SIG-M5 treated with dmso at 0.1 percent for 504 hours (cell line): ENCODE measurements around the gene TJP1.
"Not testable (repeated sequence)": the region's sequence is repeated elsewhere in the genome, so short reads cannot be mapped to it uniquely, and the experiment has no call there.

Source experiments
- DNase-seq: peaks from one replicate; lab custom pipeline; 2025; ENCODE audit not compliant: unreplicated experiment; lab: John Stamatoyannopoulos, UW

Gene TJP1

DNA sequence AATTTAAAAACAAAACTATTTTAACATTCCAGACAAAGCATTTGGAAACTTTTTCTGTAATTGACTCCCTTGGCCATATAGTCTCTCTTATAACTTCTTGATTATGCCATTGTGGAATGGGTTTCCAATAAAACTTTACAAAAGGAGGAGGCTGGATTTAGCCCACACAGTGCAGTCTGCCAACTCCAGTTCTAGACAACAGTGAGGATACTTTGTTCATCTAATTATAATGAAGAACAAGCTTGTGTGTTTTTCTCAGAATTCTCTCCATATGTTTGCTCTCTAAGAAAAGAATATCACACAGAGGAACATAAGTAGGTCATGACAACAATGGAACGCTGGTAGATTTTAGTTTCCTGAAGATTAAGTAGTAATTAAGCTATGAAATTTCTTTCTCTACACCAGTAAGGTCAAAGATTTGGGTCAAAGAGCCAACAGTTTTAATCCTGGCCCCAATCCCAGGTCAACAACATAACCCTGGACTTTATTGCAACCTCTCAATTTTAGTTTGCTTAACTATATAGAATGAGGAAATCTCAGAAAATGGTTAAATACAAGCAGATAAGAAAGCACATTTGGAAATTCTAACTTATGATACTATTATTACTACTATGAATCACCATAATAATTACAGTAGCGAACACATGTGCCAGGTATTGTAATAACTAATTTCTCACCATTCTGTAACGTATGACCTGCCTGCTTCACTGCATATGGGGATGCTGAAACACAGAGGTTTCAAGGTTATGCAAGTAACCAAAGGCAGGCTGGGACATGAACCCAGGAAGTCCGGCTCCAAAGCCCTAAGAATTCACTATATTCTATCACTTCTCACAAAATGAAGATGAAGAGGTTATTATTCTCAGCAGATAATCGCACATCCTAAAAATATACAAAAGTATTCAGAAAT lies 65.7 kb downstream of the TJP1 start:
- DNase-seq = no peak

GRCh38 chr15:29754009-29754408 lies 68.3 kb downstream of the TJP1 start:
- DNase-seq = not testable (repeated sequence)

DNA sequence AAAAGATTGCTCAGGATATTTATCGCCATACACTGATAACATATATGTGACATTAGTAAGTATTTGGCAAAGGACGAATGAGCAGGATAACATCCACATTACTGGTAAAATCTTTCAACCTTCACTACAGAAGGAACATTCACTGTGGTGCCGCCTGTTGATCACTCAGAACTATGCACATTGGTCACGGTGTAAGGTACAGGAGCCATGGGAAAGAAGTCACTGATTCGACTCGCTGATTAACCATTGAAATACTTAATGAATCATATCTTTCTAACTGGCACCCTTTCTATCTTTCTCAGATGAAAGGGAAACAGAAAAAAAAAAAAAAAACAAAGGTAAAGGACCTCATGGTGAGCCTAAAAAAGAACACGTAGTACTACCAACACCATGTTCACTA lies 68.8 kb downstream of the TJP1 start:
- no peak for DNase-seq

GRCh38 chr15:29750754-29751153 lies 71.5 kb downstream of the TJP1 start:
- no peak for DNase-seq

DNA sequence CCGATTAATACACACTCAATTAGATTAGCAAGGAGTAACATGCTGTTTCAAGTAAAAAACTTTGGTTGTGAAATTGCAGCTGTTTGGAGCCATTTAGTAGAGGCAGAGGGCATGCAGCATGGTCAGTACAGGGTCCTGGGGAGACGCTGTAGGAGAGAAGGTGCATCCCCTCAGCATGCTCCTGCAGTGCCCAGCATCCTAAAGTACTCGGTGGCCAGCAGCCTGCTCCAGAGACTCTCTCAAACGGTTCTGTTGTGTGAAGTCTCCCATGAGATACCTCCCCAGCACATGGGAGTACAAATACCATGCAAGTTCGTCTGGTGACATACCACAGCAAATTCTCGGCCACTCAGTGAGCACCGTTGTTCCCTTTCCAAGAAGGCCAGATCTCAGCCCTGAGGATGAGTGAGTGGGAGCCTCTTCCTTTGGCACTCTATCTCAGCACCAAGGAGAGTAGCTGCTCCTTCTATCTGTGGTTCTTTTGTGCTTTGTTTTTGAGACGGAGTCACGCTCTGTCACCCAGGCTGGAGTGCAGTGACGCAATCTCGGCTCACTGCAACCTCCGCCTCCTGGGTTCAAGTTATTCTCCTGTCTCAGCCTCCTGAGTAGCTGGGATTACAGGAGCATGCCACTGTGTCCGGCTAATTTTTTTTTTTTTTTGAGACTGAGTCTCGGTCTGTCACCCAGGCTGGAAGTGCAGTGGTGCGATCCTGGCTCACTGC lies 72.7 kb downstream of the TJP1 start:
- no peak for DNase-seq

DNA sequence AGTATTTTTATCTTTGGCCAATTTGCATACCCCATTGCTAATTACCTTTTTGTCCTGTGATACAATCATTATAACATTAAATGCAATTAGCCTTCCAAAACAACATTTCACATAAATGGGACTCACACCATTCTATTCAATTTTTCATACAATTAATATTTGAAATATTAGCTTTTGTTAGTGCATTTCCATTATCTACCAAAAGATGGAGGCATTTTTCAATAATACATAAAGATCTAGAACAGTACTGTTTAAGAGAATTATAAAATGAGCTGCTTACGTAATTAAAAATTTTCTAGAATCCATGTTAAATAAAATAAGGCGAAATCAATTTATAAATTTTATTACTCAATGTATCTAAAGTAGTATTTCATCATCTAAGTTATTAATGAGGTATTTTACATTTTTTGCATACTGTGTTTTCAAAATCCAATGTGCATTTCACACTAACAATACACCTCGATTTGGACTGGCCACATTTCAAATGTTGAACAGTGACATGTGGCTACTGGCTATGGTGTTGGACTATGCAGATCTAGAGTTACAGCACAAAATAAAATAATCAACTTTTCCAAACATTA lies 74.3 kb downstream of the TJP1 start:
- no peak for DNase-seq

DNA sequence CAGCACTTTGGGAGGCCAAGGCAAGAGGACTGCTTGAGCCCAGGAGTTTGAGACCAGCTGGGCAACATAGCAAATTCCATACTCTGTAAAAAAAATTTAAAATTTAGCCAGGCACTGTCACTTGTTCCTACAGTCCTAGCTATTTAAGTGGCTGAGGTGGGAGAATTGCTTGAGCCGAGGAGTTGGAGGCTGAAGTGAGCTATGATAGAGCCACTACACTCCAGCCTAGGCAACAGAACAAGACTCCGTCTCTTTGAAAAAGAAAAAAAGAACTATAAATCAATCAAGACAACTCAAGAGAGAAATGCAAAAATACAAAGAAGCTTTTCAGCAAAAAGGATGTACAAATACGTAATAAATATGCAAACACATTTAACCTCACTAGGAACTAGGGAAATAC lies 78.8 kb downstream of the TJP1 start:
- DNase-seq = no peak

DNA sequence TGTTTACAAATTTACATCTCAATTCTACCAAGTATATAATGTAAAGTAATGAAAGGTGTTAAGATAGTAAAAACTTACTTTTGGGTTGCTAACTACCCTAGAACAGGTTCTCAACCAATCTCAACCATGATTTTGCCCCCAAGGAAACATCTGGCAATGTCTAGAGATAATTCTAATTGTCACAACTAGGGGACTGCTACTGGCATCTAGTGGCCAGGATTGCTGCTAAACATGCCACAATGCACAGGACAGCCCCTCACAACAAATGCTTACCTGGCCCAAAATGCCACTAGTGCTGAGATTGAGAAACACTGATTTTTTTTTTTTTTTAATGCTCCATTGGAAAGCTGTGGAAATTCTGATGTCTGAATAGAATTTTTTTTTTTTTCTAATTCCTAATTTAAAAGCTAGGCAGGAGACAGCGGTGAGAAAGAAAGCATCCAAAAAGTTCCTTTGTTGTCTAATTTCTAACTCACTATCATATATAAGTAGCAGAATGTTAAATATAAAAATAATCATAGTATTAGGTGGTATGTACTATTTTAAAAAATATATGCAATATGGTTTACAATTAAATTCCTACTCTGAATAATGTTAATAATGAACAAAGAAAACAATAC lies 81.5 kb downstream of the TJP1 start:
- DNase-seq = no peak

GRCh38 chr15:29736744-29737020 lies 85.6 kb downstream of the TJP1 start:
- no peak for DNase-seq

DNA sequence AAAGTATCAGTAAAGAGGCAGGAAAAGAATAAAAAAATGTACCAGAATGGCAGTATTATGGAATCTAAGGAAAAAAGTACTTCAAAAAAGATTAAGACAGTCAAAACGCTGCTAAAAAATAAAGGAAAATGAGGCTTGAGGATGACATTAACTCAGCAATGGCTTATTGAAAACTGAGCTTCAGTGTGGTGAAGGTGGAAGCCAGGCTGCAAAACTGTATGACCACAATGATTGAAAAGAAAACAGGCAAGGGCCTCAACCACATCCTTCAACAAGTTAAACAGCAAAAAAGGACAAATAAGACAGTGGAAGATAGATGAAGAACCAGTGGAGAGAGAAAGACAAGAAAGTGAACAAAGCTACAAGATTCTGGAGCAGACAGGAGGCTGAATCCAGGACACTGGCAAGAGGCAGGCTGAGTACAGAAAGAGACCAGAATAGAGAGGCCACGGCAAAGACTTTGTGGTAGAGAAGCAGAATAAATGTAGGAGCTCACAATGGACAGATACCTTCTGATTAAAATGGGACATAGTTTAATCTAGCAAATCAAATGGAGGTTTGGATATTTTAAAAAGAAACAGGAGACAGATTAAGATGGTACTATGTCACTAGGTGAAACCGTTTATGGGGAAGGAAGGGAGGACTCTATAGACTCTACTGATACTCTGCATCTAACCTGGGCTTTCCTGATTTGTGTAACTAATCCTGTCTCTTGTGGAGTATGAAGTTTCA lies 86.1 kb downstream of the TJP1 start:
- no peak for DNase-seq

GRCh38 chr15:29734917-29735572 lies 87.2 kb downstream of the TJP1 start:
- no peak for DNase-seq

- DNase-seq = no peak
These were observed 90.4 kb downstream of the TJP1 start for GRCh38 chr15:29731865-29732264.

DNA sequence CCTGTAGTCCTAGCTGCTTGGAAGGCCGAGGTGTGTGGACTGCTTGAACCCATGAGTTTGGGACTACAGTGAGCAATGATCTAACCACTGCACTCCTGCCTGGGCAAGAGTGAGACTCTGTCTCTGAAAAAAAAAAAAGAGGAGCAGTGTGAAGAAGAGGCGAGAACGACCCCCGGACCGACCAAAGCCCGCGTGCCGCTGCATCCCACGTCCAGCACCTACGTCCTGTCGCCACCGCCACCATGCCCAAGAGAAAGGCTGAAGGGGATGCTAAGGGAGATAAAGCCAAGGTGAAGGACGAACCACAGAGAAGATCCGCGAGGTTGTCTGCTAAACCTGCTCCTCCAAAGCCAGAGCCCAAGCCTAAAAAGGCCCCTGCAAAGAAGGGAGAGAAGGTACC lies 91.8 kb downstream of the TJP1 start:
- DNase-seq = not testable (repeated sequence)

DNA sequence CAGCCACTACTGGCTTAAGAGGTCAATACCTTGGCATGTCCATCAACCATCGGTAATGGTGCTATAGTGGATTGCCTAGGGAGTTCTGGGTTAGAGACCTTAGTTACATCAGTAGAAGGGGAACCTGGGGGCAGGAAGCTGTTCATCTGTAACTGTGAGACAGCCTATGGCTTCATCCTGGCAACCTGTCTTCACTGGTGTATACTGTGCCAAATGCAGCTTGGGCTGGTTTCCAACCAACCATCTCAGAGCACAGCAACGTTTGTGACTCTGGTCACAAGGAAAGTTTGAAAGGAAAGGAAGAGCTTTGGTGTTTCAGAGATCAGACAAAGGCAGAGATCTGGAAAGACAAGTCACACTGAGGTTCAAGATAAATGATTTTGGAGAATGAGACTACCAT lies 93.8 kb downstream of the TJP1 start:
- no peak for DNase-seq

GRCh38 chr15:29727871-29728270 lies 94.4 kb downstream of the TJP1 start:
- DNase-seq = no peak

DNA sequence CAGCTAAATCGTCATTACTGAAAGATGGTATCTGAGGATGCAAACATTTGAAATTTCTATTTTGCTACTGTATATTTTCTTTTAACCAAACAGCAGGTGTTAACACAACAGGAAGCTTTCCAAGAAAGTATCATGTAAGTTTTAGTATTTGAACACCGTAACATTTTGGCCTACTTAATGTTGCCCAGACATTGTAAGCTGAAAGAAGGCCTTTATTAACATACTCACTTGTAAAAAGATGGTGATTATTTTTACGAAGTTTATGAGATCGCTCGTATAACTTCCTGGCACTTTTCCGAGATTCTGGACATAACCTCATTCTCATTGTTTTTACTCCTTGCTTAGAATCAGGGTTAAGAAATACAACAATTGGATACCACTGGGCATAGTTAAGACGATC lies 95.7 kb downstream of the TJP1 start:
- no peak for DNase-seq

GRCh38 chr15:29724026-29724425 lies 98.2 kb downstream of the TJP1 start:
- DNase-seq = no peak

GRCh38 chr15:29713784-29714183 lies 108.5 kb downstream of the TJP1 start:
- no peak for DNase-seq

DNA sequence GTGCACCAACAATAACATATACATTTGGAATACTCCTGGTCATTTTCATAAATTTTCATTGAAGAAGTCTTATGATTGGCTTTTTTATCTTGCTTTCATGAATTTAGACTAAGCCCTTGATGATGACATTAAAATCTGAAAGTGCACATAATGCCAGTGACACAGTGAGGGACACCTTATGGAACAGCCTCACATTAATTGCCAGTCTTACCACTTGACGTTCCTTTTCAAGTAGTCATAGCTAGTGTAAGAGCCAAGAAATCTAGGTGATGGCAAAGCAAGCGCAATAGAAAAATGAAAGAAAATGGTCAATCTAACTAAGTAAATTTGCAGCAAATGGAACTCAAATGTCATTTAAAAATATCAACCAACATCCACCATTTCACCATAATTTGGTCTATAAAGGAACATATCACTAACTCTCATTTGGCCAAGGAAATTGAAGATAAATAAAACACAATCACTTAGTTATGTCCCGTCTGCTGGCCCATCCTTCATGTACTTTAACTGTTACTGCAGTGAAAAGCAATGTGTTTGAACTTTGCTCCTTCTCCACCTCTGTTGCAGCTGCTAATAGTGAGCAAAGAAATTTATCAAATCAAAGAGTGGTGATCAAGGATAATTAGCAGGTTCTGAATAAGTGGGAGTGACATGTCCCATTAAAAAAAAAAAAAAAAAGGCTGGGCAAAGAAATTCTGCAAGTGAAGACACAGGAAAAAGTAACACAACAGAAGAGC lies 110.0 kb downstream of the TJP1 start:
- DNase-seq = no peak

GRCh38 chr15:29711531-29711930 lies 110.7 kb downstream of the TJP1 start:
- no peak for DNase-seq
